Loucy (cell line): Measurements from ENCODE around the gene EPB41L2.

ENCODE experiments used
- H2AFZ ChIP-seq: fragments of 200-600 bp; sonication (generic); 2 replicates; pipeline ENCODE4 v1.6.0; 2016; ENCODE audit warnings: antibody characterized with exemption, mild to moderate bottlenecking, low read length, moderate library complexity
- H3F3A ChIP-seq: fragments of 200-600 bp; 2 replicates; pipeline ENCODE4 v1.6.0; 2016; ENCODE audit warnings: antibody characterized with exemption, low read depth, mild to moderate bottlenecking
- H3K27me3 ChIP-seq: fragments of 200-600 bp; sonication (generic); 2 replicates; pipeline ENCODE4 v1.6.1; 2014; ENCODE audit warnings: low read length, mild to moderate bottlenecking; ENCODE audit not compliant: insufficient read depth, poor library complexity, severe bottlenecking
- H3K36me3 ChIP-seq: fragments of 200-600 bp; sonication (generic); 2 replicates; pipeline ENCODE4 v1.6.1; 2016; ENCODE audit warnings: low read length; ENCODE audit not compliant: insufficient read depth
- H3K4me1 ChIP-seq: fragments of 200-600 bp; sonication (generic); 2 replicates; pipeline ENCODE4 v1.5.1; 2014; ENCODE audit warnings: low read length, mild to moderate bottlenecking; ENCODE audit not compliant: insufficient read depth, poor library complexity, severe bottlenecking
- H3K4me2 ChIP-seq: fragments of 200-600 bp; sonication (generic); 2 replicates; pipeline ENCODE4 v1.6.0; 2014; ENCODE audit warnings: antibody characterized with exemption, low read length, low read depth, mild to moderate bottlenecking; ENCODE audit not compliant: poor library complexity, severe bottlenecking
- H3K4me3 ChIP-seq: fragments of 200-600 bp; sonication (generic); 2 replicates; pipeline ENCODE4 v1.5.1; 2014; ENCODE audit warnings: low read length, mild to moderate bottlenecking, mixed read lengths; ENCODE audit not compliant: poor library complexity, severe bottlenecking
- H3K79me2 ChIP-seq: fragments of 200-600 bp; sonication (generic); 2 replicates; pipeline ENCODE4 v1.6.1; 2014; ENCODE audit warnings: low read length; ENCODE audit not compliant: insufficient read depth
- H3K9ac ChIP-seq: fragments of 200-600 bp; sonication (generic); 2 replicates; pipeline ENCODE4 v1.6.0; 2014; ENCODE audit warnings: mild to moderate bottlenecking, low read depth, low read length, moderate library complexity; ENCODE audit not compliant: poor library complexity, severe bottlenecking
- H3K9me2 ChIP-seq: fragments of 200-600 bp; sonication (generic); replicated peaks from 2 replicates; pipeline ENCODE4 v1.6.1; 2016; ENCODE audit warnings: low read depth, low read length, mixed read lengths
- H3K9me3 ChIP-seq: fragments of 200-600 bp; sonication (generic); 2 replicates; pipeline ENCODE4 v1.6.1; 2014; ENCODE audit warnings: mild to moderate bottlenecking, antibody characterized with exemption, low read length, low read depth; ENCODE audit not compliant: insufficient read depth
- H4K20me1 ChIP-seq: fragments of 200-600 bp; sonication (generic); 2 replicates; pipeline ENCODE4 v1.6.0; 2014; ENCODE audit warnings: antibody characterized with exemption, low read length, mild to moderate bottlenecking; ENCODE audit not compliant: insufficient read depth, poor library complexity, severe bottlenecking
- EZH2phosphoT487 ChIP-seq: fragments of 200-600 bp; IDR thresholded peaks from 2 replicates; pipeline ENCODE4 v1.6.1; 2018; ENCODE audit warnings: antibody characterized with exemption, mild to moderate bottlenecking, moderate library complexity, borderline replicate concordance
- TF ChIP-seq, protein P1 (sequence below): fragments of 200-600 bp; sonication (generic); conservative IDR thresholded peaks from 2 replicates; pipeline ENCODE4 v1.5.1; 2014; ENCODE audit warnings: mild to moderate bottlenecking, antibody characterized with exemption, low read length

Gene EPB41L2

GRCh38 chr6:130858054-130858453 is 205.0 kb downstream of the EPB41L2 start:
- H3K9me3 ChIP-seq: no peaks in the 10 kb centered on the region
- no peaks in the 10 kb centered on the region for H3K79me2 ChIP-seq
- H2AFZ ChIP-seq: no peak overlapping the region
- no peaks in the 10 kb centered on the region for H3K9me2 ChIP-seq
- TF ChIP-seq EZH2phosphoT487: no peak
- H3K4me1 ChIP-seq: no peaks in the 10 kb centered on the region
- no peak overlapping the region for H3K4me3 ChIP-seq
- no peaks in the 10 kb centered on the region for H3K27me3 ChIP-seq
- H3K4me2 ChIP-seq: no peak overlapping the region
- H3K36me3 ChIP-seq: peaks cover 4% of the 10 kb centered on the region; the same call in 1 of the 2 replicates
- no peak overlapping the region for H3K9ac ChIP-seq
- no peaks in the 10 kb centered on the region for H4K20me1 ChIP-seq
- no peaks in the 10 kb centered on the region for H3F3A ChIP-seq

GRCh38 chr6:130853555-130854183 is 209.4 kb downstream of the EPB41L2 start:
- Histone ChIP-seq H3K4me3 (no peak overlapping the region), H4K20me1 (no peaks in the 10 kb centered on the region), H3K79me2 (no peaks in the 10 kb centered on the region), H3K9me2 (no peaks in the 10 kb centered on the region), H2AFZ (no peak overlapping the region), H3K4me2 (no peak overlapping the region), H3K9ac (no peak overlapping the region), H3F3A (no peaks in the 10 kb centered on the region), H3K4me1 (peaks cover 8% of the 10 kb centered on the region), H3K36me3 (peaks cover 4% of the 10 kb centered on the region; the same call in 1 of the 2 replicates), H3K9me3 (no peaks in the 10 kb centered on the region), H3K27me3 (no peaks in the 10 kb centered on the region)
- TF ChIP-seq, protein P1, sequence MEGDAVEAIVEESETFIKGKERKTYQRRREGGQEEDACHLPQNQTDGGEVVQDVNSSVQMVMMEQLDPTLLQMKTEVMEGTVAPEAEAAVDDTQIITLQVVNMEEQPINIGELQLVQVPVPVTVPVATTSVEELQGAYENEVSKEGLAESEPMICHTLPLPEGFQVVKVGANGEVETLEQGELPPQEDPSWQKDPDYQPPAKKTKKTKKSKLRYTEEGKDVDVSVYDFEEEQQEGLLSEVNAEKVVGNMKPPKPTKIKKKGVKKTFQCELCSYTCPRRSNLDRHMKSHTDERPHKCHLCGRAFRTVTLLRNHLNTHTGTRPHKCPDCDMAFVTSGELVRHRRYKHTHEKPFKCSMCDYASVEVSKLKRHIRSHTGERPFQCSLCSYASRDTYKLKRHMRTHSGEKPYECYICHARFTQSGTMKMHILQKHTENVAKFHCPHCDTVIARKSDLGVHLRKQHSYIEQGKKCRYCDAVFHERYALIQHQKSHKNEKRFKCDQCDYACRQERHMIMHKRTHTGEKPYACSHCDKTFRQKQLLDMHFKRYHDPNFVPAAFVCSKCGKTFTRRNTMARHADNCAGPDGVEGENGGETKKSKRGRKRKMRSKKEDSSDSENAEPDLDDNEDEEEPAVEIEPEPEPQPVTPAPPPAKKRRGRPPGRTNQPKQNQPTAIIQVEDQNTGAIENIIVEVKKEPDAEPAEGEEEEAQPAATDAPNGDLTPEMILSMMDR: no peak
- TF ChIP-seq EZH2phosphoT487: no peak

DNA sequence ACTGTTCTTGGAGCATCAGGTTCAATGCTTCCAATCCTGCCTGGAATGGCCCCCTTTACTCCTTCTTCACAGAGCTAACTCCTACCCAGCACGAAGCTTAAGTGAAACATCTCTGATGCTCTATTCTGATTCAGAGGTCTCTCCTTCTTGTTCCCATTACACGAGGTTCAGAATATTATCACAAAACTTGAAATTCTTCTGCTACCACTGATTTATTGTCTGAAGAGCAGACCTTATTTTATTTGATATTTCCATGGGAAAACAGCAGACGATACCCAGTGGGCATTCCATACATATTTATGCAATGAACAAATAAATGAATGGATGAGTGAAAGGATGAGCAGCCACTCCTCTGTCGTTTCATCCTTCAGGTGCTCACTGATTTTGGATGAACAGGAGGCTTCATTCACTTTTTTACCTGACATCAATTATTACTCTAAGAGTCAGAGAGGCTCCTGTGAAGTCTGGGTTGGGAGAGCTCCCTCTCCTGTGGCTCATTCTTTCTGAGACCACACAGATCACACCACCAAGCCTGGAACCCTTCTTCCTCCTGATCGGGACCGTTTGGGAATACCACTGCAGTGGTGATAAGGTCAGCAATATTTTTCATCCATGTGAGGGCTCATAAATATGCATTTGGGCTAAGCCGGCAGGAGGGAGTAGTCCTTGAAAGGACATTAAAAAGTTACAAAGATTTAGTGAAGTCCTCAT is 210.0 kb downstream of the EPB41L2 start:
- H3K4me1 ChIP-seq: peaks cover 10% of the 10 kb centered on the region
- H3K27me3 ChIP-seq: no peaks in the 10 kb centered on the region
- no peak overlapping the region for H2AFZ ChIP-seq
- no peaks in the 10 kb centered on the region for H3K9me2 ChIP-seq
- TF ChIP-seq EZH2phosphoT487: no peak
- TF ChIP-seq, protein P1: no peak
- H3K4me3 ChIP-seq: no peak overlapping the region
- H4K20me1 ChIP-seq: no peaks in the 10 kb centered on the region
- no peak overlapping the region for H3K9ac ChIP-seq
- no peaks in the 10 kb centered on the region for H3K79me2 ChIP-seq
- H3K36me3 ChIP-seq: peaks cover 4% of the 10 kb centered on the region; the same call in 1 of the 2 replicates
- no peak overlapping the region for H3K4me2 ChIP-seq
- no peaks in the 10 kb centered on the region for H3K9me3 ChIP-seq
- no peaks in the 10 kb centered on the region for H3F3A ChIP-seq
